M059J (cell line): ENCODE data around the gene ACSS1. TPM values are rescaled to one million over a fixed set of nuclear protein-coding genes. Genes with fewer than 3 reads are reported as not detected.

Source experiments
- DNase-seq: peaks from one replicate; pipeline ENCODE4 v3.0.0-alpha.2; 2012; ENCODE audit warnings: low read depth
- total RNA-seq: library from RNA; depleted of rRNA; stranded (reverse); fragments of >200 nt; shearing (Covaris generic); gene quantifications from 2 replicates; pipeline ENCODE4 v1.2.3, GENCODE V29; 2014

ACSS1 gene
- total RNA-seq, 1 experiment from 2014 or later = 0.32 TPM

- DNase-seq = no peak
These were observed 11.7 kb downstream of the ACSS1 start for GRCh38 chr20:25046181-25046641.

GRCh38 chr20:25045343-25045712 lies 12.6 kb downstream of the ACSS1 start:
- DNase-seq = no peak

GRCh38 chr20:25044660-25045342 lies 13.1 kb downstream of the ACSS1 start:
- no peak for DNase-seq

- no peak for DNase-seq
These were observed 13.7 kb downstream of the ACSS1 start for GRCh38 chr20:25044261-25044560.

- no peak for DNase-seq
These were observed 14.3 kb downstream of the ACSS1 start for GRCh38 chr20:25043499-25044260.

- DNase-seq = no peak
These were observed 15.1 kb downstream of the ACSS1 start for GRCh38 chr20:25042531-25043498.

- DNase-seq = no peak
These were observed 16.0 kb downstream of the ACSS1 start for GRCh38 chr20:25041813-25042530.

GRCh38 chr20:25040438-25040831 lies 17.5 kb downstream of the ACSS1 start:
- peak; percentile 45 for DNase-seq

- DNase-seq = peak; percentile 67
These were observed 18.1 kb downstream of the ACSS1 start for GRCh38 chr20:25039697-25040437.

- no peak for DNase-seq
These were observed 19.3 kb downstream of the ACSS1 start for GRCh38 chr20:25038591-25039015.

- peak; percentile 40 for DNase-seq
These were observed 19.9 kb downstream of the ACSS1 start for GRCh38 chr20:25038103-25038410.

GRCh38 chr20:25037288-25038102 lies 20.4 kb downstream of the ACSS1 start:
- no peak for DNase-seq

GRCh38 chr20:25036331-25036936 lies 21.5 kb downstream of the ACSS1 start:
- DNase-seq = no peak

- DNase-seq = no peak
These were observed 22.0 kb downstream of the ACSS1 start for GRCh38 chr20:25035921-25036320.

- no peak for DNase-seq
These were observed 24.0 kb downstream of the ACSS1 start for GRCh38 chr20:25033924-25034300.

- no peak for DNase-seq
These were observed 24.5 kb downstream of the ACSS1 start for GRCh38 chr20:25033265-25033923.

- no peak for DNase-seq
These were observed 25.3 kb downstream of the ACSS1 start for GRCh38 chr20:25032478-25033264.

GRCh38 chr20:25032065-25032477 lies 25.9 kb downstream of the ACSS1 start:
- DNase-seq = no peak
